Stimulated activated CD4-positive, alpha-beta T cell treated with anti-CD3 and anti-CD28 coated beads, Interleukin-15, amount 100 ng/mL, for 24 hours (primary cell): Measurements from ENCODE around the gene TRMT44.

ENCODE experiments used
- DNase-seq: peaks from one replicate; pipeline ENCODE4 v3.0.0-alpha.2; 2020

Gene TRMT44

GRCh38 chr4:8437281-8437680 is 3.3 kb upstream of the TRMT44 start:
- no peak for DNase-seq

GRCh38 chr4:8438743-8439142 is 1.8 kb upstream of the TRMT44 start:
- no peak for DNase-seq

DNA sequence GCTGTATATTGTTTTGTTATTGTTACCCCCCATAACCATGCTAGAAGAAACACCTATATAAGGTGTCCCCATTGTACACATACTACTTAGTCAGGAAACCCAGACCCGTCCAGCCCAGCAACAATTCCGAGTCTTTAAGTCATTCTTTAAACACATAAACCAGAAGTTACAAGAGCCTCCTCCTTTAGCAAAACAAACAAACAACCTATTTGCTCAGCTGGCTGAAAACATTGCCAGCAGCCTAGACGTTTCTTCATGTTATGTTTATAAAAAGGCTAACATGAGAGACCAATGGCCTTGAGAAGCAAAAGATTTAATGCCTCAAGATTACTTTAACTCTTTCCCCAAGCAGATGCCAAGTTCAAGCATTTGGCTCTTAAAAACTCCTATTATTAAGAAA is 1.4 kb upstream of the TRMT44 start:
- DNase-seq, result no peak

DNA sequence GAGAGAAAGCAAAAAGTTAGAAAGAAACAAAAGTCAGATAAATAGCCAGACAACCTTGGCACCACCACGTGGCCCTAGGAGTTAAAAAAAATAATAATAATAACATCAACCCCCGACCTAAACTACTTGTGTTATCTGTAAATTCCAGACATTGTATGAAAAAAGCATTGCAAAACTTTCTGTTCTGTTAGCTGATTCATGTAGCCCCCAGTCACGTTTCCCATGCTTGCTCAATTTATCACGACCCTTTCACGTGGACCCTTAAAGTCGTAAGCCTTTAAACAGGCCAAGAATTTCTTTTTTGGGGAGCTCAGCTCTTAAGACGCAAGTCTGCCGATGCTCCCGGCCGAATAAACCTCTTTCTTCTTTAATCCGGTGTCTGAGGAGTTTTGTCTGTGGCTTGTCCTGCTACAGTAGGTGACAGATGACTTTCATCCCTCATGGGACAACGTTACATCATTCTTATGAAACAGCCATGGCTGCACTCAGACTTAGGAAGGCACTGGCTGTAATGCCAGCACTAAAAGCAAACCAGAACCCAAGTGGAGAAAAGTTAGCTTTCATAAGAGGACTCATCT is 574 bp upstream of the TRMT44 start:
- no peak for DNase-seq

GRCh38 chr4:8441499-8442091 is 1.0 kb downstream of the TRMT44 start:
- no peak for DNase-seq

DNA sequence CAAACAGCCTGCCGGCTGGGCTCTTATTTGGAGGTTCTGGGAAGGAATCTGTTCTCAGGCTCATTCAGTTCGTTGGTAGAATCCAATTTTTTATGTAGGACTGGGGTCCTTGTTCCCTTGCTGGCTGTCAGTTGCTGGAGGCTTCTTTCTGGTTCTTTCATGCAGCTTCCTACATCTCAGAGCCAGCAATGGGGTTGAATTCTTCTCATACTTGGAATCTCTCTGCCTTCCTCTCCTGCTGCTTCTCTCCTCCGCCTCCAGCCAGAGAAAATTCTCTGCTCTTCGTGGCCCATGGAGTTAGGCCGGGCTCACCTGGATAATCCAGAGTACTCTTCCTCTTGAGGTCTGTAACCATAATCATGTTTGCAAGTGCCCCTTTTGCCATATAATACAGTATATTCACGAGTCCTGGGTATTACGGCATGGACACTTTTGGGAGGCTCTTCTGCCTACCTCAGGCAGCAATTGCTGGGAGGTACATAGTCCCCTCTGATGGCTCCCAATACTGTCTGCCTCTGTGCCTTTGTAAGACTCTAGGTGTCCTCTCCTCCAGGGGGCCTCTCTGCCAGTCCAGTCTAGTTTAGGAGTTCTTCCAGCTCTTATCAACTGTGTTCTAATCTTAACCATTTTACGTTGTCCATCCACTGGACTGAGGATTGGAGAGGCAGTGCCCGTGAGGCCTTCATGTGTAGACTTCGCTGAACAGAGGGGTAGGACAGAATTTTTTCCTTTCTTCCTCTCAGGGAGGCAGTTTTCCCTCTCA is 2.2 kb downstream of the TRMT44 start:
- DNase-seq, result no peak

GRCh38 chr4:8443801-8444200 is 3.2 kb downstream of the TRMT44 start:
- DNase-seq, result no peak

DNA sequence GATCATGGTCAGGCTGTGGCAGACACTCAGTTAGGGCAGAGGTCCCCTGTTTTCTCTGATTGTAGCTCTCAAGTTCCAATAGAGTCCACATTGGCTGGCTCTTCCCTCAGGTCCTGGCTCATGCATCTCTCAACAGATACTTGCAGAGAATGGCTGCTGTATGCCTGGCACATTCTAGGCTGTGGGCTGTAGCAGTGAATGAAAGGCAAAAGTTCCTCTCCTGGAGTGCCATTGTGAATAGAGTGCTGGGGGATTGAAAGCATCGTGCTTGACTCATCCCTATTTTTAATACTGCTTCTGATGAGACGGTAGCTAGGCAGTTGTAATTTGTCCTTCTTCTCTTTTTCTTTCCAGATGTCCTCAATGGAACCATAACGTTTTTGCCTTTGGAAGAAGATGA is 5.5 kb downstream of the TRMT44 start:
- no peak for DNase-seq

DNA sequence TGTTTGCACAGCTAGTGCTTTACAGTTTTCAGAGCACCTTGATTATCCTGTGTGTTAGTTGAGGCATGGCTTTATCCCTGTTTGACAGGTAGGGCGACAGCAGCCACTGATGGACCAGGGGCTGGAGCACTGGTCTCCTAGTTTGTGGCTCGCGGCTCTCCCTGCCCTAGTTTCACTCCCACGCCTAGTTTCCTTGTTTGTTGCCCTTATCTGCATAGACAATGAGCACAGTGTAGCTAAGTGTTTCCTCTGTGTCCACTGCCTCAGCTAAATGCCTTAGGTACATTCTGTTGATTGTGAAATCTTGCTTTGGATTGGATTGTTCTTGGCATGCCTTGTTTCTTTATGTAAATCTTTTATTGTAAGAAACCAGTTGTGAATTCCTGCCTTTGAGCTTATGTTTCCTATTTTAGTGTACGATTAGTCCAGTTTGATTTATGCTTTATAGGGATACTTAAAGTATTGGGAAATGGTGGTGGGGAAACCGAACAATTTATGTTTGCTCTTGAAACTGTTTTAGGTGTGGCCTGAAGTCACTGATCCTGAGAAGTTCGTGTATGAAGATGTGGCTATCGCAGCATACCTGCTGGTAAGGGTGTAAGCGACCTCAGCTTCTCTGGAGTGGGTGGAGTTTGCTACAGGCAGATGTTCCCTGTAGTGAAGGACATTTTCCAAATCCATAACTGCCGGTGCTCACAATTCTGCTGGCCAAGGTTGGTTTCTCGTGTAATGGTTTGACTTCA is 11.0 kb downstream of the TRMT44 start:
- DNase-seq, result no peak

DNA sequence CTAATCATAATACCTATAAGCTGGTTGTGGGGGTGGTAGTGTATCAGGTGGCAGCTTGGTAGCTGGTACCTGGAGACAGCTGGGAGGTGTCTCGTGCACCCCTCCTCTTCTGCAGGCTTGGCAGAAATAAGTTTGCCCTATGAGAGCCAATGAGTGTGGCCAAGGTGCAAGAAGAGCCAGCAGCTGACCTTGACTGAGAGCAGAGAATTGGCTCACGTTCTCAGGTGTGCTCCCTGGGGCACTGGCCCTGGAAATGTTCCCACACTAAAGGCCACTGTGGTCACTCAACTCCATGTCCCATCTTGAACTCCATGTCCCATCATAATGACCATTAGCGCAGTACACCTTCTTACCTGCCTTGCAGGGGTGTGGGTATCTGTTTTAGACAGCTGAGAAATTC is 13.4 kb downstream of the TRMT44 start:
- no peak for DNase-seq

GRCh38 chr4:8457646-8458252 is 17.2 kb downstream of the TRMT44 start:
- DNase-seq, result no peak

DNA sequence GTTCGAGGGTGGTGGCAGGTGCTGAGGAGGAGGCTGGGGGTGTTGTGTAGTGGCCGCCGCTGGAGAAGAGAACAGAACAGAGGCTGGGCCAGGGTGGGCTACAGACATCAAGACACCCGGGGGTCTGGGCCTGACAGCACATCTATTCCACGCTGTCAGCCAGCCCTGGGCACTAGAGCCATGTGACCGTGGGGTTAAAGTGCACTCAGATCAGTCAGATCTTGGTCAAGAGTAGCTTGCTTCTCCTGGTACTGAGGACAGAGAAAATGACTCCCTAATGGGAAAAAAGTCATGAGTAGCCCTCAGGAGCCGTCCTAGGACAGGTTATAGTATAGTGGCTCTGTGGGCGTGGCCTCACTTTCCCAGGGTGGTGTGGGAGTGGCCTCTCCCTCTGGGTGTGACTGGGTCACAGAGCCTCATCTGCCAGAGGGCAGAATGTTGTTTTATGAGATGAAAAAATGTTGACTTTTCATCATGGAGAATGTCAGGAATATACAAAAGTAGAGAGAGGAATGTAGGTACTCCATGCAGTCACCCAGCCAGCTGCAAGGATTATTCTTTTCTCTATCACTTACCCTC is 19.4 kb downstream of the TRMT44 start:
- DNase-seq, result peak; percentile 9

GRCh38 chr4:8461086-8461485 is 20.5 kb downstream of the TRMT44 start:
- no peak for DNase-seq

- no peak for DNase-seq
Measured at GRCh38 chr4:8461616-8462015, 21.0 kb downstream of the TRMT44 start.

- no peak for DNase-seq
Measured at GRCh38 chr4:8463811-8464210, 23.2 kb downstream of the TRMT44 start.

DNA sequence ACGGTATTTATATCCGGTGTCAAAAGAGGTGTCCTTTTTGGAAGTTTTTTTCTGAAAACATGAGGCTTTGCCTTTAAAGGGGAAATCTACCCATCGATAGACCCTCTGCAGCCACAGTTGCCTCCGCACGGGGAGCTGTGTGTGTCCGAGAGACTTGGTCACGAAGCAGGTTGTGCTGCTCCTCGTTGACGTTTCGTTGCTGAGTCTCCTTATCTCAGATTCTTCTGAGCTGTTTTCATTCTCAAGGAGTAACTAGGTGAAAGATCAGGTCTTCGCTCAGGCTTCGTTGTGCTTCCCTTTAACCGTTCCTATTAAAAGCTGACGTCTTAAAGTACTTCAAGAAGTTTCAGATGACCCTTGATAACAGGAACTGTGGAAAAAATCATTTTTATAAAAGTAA is 23.8 kb downstream of the TRMT44 start:
- no peak for DNase-seq

- no peak for DNase-seq
Measured at GRCh38 chr4:8465615-8466611, 25.3 kb downstream of the TRMT44 start.

- DNase-seq, result no peak
Measured at GRCh38 chr4:8467016-8467415, 26.4 kb downstream of the TRMT44 start.

DNA sequence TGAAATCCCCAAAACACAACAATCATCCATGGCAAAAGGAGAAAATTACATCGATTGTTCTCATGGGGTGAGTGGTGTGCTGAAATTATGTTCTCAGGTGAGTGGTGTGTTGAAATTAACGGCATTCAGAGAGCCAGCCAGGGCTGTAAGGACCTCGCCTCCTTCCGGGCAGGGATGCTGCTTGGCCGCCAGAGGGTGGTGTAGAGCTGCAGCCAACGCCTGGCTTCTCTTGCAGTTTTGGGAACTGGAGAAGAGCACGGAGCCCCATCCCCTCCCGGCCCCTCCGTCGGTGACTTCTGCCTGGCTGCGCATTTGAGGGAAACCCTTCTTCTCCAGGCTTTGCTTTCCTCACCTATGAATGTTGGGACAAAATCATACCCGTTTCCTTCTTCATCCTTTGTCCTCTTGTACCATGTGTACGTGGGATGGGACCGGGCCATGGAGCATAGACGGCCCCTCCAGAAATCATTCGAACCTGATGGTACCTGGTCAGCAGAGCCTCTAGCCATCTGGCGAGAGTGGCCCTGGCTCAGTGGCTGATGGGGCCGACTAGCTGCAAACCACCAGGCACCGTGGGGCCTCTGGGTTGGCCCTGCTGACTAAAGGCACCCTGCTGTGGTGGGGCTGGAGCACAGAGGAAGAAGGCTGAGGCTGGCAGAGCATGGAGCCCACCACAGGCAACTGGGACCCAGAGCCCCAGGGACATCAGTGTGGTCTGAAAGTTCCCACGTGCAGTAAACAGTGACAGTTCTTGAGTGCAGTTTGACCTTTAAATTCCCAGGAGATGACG is 28.4 kb downstream of the TRMT44 start:
- peak; percentile 72 for DNase-seq

DNA sequence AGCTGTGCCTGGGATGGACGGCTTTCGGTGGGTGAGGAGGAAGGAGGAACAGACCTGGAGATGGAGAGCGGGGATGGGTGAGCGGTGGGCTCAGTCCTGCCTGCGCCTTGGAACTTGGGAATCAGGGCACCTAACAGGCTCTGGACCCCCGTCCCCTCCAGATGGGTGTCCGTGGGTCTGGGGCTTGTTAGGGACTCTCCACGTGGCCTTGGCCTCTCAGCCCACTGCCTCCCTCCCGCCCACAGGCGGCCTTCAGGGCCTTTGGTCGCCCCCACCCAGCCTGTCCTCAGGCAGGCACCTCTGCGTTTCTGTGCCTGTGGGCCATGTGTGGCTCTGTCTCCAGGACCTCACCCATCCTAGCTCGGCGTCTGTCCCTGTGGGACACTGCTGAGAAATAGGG is 29.0 kb downstream of the TRMT44 start:
- DNase-seq, result no peak
